HG02610 (cell line): ENCODE results near the gene SLC6A11.

ENCODE experiments used
- ATAC-seq: cut with Tn5 transposase; IDR thresholded peaks from one replicate; pipeline ENCODE4 v1.9.1; 2021; ENCODE audit warnings: mild to moderate bottlenecking, moderate library complexity; ENCODE audit not compliant: unreplicated experiment

The SLC6A11 gene

DNA sequence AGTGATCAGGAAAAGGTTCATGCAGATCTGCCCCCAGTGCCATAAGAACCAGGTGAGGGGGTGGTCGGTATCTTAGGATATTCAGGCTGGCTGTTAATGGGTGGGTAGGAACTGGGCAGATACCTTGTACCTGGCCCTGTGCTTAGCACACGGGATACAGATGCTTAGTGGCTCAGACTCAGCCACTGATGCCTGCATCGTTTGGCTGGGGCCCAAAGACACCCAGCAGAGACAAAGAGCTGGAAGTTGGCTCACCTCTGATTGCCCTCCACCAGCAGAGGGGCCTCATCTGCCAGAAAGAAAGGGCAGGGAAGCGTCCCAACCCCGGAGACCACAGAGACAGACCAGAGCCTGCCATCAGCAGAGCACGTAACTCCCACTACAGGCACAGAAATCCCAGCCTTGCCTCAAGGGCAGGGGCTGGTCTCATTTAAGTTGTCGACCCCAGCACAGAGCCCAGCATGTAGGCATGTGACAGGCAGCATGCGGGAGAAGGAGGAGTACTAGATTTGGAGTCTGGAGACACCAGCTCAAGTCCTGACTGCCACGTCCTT, 112.5 kb downstream of the SLC6A11 start:
- ATAC-seq = no peak

DNA sequence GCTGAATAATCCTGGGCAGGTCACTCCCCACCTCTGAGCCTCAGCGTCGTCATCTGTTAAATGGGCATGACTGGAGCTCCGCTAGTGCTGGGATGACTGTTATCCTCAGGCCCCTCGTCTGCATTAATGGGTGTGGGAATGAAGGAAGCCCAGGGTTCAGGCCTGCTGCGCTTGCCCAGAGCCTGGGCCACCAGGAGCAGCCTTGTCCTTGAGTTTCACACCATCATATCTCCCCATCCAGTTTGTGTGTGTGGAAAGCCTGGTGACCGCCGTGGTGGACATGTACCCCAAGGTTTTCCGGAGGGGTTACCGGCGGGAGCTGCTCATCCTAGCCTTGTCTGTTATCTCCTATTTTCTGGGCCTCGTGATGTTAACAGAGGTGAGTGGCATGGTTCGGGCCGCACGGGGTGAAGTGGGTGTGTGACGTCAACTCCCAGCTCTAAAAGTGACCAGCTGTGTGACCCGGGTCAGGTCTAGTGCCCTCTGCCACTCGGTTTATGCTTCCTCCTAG, 113.0 kb downstream of the SLC6A11 start:
- no peak for ATAC-seq

DNA sequence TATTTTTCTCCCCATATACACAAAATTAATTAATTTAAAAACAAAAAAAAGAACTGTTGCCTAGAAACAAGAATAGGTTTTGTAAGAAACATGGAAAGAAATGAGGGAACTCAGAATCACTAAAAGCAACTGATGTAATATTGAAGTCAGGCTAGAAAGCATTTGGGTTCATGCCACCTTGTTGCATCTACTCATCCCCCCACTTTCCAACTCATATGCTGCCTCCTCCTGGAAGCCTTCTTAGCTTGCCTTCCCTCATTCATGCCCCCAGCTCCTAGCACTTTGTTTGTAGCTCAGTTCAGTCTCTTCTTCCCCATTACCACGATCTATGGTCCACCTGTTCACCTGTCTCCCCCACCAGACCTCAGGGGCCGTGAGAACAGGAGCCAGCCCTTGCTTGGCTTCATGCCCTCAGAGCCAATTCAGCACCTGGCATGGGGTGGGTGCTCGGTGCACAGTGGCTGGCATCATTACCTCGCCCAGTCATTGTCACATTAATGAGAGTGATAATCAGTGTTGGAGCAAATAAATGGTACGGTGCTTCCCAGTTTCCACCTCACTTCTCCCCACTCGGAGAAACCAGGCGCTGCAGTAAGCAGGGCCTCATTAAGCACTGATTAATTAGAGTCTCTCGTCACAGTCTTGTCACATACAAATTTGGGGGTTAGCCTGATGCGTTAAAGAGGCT, 114.1 kb downstream of the SLC6A11 start:
- no peak for ATAC-seq

DNA sequence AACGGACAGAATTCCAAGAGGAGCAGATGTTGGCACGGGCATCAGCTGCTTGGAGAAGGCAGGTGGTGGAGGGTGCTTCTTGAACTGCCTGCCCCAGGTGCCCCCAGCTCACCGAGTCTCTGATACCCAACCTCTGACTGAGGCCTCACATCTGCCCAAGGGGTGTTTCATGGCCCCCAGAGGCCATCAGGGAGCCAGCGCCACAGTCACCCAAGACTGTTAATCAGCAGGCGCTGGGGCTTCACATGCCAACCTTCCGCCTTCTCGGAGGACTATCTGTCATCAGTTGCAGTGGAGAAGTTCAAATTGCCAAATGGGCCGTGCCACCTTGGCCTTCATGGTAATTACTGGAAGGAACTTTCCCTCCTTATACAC, 114.6 kb downstream of the SLC6A11 start:
- ATAC-seq = no peak

DNA sequence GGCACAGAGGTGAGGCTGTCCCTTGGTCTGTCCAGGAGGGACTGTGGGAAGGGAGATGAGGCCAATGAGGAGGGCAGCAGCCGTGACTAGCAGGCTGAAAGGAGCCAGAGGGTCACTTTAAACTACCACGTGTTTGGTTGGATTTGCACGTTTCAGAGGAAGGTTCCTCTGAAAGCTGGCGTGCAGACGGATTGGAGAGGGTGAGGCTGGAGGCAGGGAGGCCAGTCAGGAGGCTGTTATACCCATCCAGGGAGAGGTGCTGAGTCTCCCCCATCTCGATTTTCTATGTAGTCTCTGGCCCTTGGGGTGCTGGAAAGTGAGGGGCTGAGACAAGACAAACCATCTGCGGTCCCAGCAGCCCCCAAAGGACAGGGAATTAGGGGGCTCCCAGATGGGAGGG, 116.6 kb downstream of the SLC6A11 start:
- ATAC-seq = no peak

DNA sequence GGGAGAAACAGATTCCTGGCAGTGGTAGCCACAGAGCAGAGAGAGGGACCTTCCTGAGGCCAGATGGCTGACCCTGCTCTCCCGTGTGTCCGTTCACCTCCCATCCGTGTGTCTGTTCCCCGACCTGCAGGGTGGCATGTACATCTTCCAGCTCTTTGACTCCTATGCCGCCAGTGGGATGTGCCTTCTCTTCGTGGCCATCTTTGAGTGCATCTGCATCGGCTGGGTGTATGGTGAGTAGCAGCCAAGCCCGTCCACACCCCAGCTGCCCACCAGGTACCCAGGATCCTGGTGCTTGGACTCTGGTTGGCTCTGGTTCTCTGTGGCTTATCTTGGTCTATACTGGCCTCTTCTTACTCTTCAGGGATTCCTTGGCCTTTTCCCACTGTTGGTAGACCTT, 117.0 kb downstream of the SLC6A11 start:
- no peak for ATAC-seq

- no peak for ATAC-seq
These were observed 117.4 kb downstream of the SLC6A11 start for GRCh38 chr3:10933470-10933804.

DNA sequence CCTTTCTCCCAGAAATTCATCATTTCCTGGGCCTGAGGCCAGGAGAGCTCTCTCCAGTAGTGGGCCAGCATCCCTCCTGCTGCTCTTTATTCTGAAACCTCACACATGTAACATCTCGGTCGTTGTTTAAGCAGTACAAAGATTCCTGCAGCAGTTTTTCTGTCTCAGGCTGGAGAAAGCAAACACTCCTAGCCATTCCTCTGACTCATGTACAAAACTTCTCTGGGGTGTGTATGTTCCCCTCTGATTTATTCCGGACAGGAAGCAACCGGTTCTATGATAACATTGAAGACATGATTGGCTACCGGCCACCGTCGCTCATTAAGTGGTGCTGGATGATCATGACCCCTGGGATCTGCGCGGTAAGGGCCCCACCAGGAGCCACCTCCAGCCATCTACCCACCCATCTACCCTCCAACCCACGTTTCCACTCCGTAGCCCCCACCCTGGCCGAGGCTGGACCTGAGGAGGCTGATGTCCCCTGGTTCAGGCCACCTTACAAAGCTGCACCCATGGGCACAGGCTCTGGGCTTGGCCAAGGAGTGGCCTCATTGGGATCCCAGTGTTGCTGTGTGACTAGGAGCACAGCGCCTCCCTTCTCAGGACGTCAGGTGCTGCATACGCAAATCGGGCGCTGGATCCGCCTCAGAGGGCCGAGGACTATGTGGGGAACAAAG, 117.9 kb downstream of the SLC6A11 start:
- ATAC-seq = no peak

- no peak for ATAC-seq
These were observed 119.0 kb downstream of the SLC6A11 start for GRCh38 chr3:10935028-10935427.

- ATAC-seq = no peak
These were observed 120.0 kb downstream of the SLC6A11 start for GRCh38 chr3:10935846-10936631.

- no peak for ATAC-seq
These were observed 120.7 kb downstream of the SLC6A11 start for GRCh38 chr3:10936686-10937085.

GRCh38 chr3:10937141-10937825, 121.3 kb downstream of the SLC6A11 start:
- no peak for ATAC-seq

DNA sequence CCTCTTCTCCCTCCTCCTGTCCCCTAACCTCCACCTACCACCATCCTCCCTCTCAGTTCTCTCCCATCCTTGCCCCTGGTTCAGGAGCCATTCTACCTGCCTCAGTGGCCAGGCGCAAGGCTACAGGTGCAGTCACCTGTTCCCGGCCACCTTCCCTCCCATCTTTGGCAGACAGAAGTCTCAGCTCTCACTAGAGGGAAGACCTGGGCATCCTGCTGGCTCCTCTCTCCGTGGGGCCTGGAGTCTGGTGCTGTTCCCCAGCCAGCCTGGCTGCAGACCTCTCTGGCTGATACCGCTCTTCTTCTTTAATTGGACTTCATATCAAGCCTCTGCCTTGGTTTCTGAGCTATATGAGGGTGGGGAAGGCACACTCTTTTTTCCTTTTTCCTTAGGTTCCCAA, 123.5 kb downstream of the SLC6A11 start:
- ATAC-seq = no peak

- ATAC-seq = no peak
These were observed 124.1 kb downstream of the SLC6A11 start for GRCh38 chr3:10940106-10940505.

DNA sequence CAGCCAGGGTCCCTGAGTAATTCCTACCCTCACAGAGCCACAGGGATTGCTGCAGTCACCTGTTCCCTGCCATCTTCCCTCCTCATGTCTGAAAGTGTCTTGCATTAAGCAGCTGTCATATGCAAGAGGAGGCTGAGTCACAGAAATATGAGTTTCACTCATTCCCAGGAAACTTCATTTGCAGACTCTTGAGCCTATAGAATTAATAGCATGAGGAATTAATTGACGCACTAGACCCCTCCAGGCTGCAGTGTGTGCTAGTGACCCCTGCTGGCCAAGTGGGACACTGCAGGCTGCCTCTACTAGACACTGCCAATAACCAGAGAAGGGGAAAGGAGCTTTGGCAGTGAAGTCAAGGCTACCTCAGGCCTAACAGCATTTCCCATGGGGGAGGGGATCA, 125.9 kb downstream of the SLC6A11 start:
- ATAC-seq = no peak

DNA sequence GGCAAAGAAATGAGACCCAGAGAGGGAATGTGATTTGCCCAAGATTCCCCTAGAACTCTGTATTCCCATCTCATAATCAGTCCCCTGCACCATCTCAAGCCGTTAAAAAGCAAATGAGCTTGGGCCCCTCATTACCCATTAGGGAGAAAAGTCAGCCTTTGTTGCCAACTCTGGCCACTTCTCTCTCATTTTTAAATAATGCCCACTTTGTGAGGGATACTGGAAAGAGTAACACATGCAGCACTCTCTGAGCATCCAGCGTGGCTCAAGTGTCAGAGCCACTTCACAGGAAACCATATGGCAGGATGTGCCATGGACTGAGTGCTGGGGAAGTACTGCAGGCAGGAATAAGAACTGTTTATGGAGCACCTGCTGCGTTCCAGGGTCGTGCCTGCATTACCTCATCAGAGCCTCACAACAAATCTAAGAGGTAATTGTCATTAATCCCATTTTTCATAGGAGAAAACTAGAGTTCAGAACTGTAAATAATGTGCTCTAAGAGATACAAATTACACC, 126.7 kb downstream of the SLC6A11 start:
- no peak for ATAC-seq

- no peak for ATAC-seq
These were observed 128.8 kb downstream of the SLC6A11 start for GRCh38 chr3:10944866-10945265.

DNA sequence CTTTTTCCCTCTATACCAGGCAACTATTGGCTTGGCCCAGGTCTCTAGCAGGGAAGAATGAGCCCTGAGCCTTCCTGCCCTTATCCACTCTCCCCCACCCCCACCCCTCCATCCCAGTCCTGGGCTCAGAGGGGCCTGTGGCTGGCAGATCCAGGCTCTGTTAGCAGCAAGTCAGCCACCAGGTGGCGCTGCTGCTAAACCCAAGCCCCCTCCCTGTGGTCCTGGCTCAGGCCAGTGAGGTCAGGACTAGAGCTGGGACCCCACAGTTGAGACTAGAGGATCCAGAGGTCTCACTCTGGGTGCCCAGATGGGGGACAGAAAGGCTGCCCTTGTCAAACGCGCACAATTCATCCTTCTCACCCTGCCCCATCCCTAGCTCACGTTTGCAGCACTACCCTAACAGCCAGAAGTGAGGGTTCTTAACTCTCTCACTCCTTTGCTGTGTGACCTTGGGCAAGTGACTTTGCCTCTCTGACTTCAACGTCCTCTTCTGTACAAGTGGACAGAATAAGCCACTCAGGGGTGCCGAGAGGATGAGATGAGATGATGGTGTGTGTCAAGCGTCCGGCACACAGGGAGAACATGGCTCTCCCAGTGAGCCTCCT, 129.8 kb downstream of the SLC6A11 start:
- ATAC-seq = no peak

GRCh38 chr3:10946526-10946925, 130.5 kb downstream of the SLC6A11 start:
- no peak for ATAC-seq

DNA sequence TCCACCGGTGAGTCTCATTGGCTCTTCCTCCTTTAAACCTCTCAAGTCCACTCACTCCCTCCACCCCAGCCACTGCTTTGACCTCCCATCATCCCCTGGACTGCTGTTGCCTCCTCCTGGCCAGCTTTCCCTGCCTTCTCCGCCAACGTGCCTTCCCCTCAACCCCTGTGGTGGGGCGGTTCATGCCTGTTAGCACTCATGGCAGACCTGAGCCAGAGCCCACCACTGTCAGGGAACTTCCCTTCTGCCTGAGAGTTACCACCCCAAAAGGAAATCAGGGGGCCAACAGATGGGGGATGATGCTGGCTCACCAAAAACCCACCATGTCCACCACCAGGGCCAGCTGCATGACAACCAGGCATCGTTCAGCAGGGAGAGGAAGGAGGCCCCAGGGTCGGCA, 132.3 kb downstream of the SLC6A11 start:
- no peak for ATAC-seq
